Panc1 (cell line): ENCODE results near the gene RASGEF1C. TPM values are rescaled to one million over a fixed set of nuclear protein-coding genes. Genes with fewer than 3 reads are reported as not detected.
"Not testable (repeated sequence)": the region's sequence is repeated elsewhere in the genome, so short reads cannot be mapped to it uniquely, and the experiment has no call there.

Experiments used
- ATAC-seq: fragments of 200-7000 bp; cut with Tn5 transposase; 2 replicates; pipeline ENCODE4 v1.9.1; 2020; ENCODE audit warnings: mild to moderate bottlenecking, moderate library complexity
- BruUV-seq: library from RNA; stranded (reverse); fragments of 400-500 nt; replicated peaks from 2 replicates; lab custom pipeline; 2021; lab: Mats Ljungman, UMichigan
- CTCF ChIA-PET: fragments of 300-600 bp; sonication (Branson Sonifier 250); formaldehyde crosslinking; loops from one replicate; lab custom pipeline; 2022; ENCODE audit warnings: antibody characterized with exemption; lab: Charles Lee
- POLR2A ChIA-PET: fragments of 300-600 bp; sonication (Branson Sonifier 250); formaldehyde crosslinking; loops from one replicate; lab custom pipeline; 2022; ENCODE audit warnings: antibody characterized with exemption; lab: Charles Lee
- DNase-seq: peaks from one replicate; pipeline ENCODE4 v3.0.0-alpha.2; 2010; ENCODE audit warnings: low read depth, low spot score
- H3K27ac ChIP-seq: 2 replicates; pipeline ENCODE4 v1.5.1; 2011; ENCODE audit warnings: mild to moderate bottlenecking, low read length, inconsistent platforms
- H3K27me3 ChIP-seq: fragments of 200-500 bp; sonication (Bioruptor generic); 2 replicates; pipeline ENCODE4 v1.6.0; 2014; ENCODE audit warnings: low read length, inconsistent platforms; ENCODE audit not compliant: control insufficient read depth, insufficient read depth
- H3K36me3 ChIP-seq: fragments of 200-500 bp; sonication (Bioruptor generic); 2 replicates; pipeline ENCODE4 v1.5.1; 2014; ENCODE audit warnings: inconsistent platforms, mild to moderate bottlenecking, low read length, moderate library complexity; ENCODE audit not compliant: control insufficient read depth, insufficient read depth
- H3K4me1 ChIP-seq: 2 replicates; pipeline ENCODE4 v1.5.1; 2011; ENCODE audit warnings: inconsistent platforms, mild to moderate bottlenecking, low read length, moderate library complexity; ENCODE audit not compliant: control insufficient read depth, insufficient read depth
- H3K4me3 ChIP-seq, 2 experiments: 2 replicates each; pipeline ENCODE4 v1.5.1; 2011 to 2012; ENCODE audit warnings: low read depth in 2 of 2, low read length in 2 of 2, mild to moderate bottlenecking in 2 of 2, inconsistent platforms in 1 of 2, moderate library complexity in 1 of 2
- H3K9me3 ChIP-seq: fragments of 200-500 bp; sonication (Bioruptor generic); 2 replicates; pipeline ENCODE4 v1.5.1; 2014; ENCODE audit warnings: low read depth, mild to moderate bottlenecking, inconsistent platforms, low read length, moderate library complexity; ENCODE audit not compliant: control insufficient read depth, insufficient read depth
- POLR2AphosphoS5 ChIP-seq: IDR thresholded peaks from 2 replicates; pipeline ENCODE4 v1.6.1; 2012; ENCODE audit warnings: mild to moderate bottlenecking, low read depth, low read length, moderate library complexity
- SIN3A ChIP-seq: IDR thresholded peaks from 2 replicates; pipeline ENCODE4 v1.6.1; 2012; ENCODE audit warnings: low read depth, mild to moderate bottlenecking, low read length, moderate library complexity, borderline replicate concordance; ENCODE audit not compliant: insufficient read depth
- TCF7L2 ChIP-seq: IDR thresholded peaks from 2 replicates; pipeline ENCODE4 v1.6.1; 2011; ENCODE audit warnings: mild to moderate bottlenecking, low read depth, low read length, inconsistent platforms
- in situ Hi-C: cut with HindIII; loops from 2 replicates; pipeline ENCODE4 v1.10.0; 2016; ENCODE audit warnings: low sequenced_read_pairs, low pct_unique_long_range_greater_than_20kb
- intact Hi-C: fragments of 100-400 bp; cut with micrococcal nuclease; formaldehyde crosslinking; loops from one replicate; pipeline ENCODE4 v1.10.0; 2022; ENCODE audit not compliant: unreplicated experiment
- total RNA-seq: library from RNA; stranded (reverse); gene quantifications from one replicate; pipeline ENCODE4 v1.2.1, GENCODE V29; 2021; ENCODE audit not compliant: unreplicated experiment
- TF ChIP-seq, protein P1 (sequence below), 2 experiments: IDR thresholded peaks; 2 replicates each; pipeline ENCODE4 v1.6.1; 2011 to 2012; ENCODE audit warnings: low read depth in 2 of 2, control low read depth in 1 of 2, low read length in 1 of 2, mild to moderate bottlenecking in 1 of 2, moderate library complexity in 1 of 2; ENCODE audit not compliant: insufficient read depth in 1 of 2
- TF ChIP-seq, protein P2 (sequence below): fragments of 450-650 bp; IDR thresholded peaks from 2 replicates; pipeline ENCODE4 v1.5.1; 2017; ENCODE audit warnings: mild to moderate bottlenecking

RASGEF1C gene
- total RNA-seq, 1 experiment from 2014 or later, result 0.49 TPM

DNA sequence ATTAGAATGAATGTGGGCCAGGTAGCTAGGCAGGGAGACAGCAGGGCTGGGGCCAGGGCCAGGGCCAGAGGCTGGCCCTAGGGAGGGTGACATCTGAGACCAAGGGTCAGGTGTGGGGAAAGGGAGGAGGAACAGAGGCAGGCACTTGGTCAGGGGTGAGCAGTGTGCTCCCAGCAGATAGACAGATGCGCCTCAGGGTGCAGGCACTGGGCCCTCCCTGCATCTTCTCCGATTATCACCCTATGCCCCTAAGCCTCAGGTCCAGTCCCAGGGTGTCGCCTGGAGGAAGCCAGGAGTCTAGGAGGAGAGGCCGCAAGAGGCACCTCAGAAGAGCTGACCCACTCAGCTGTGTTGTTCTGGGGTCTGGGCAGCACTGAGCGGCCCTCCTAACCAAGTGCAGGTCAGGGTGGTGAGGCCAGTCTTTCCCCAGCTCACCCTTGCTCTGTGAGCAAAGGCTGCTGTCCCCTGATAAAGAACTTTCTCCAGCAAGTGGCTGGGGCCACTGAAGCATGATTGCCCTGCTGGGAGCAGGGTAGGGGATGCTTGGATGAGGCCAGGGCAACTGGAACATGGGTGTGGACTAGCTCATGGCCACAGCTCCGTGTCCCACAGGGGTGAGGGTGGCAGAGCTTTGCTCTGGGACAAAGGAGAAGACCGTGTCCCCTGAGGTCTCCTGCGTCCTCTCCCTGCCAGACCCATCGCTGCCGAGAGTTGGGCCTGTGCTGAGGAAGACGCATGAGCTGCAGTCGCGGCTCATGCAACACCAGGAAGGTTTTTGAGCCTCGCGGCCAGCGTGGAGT lies 2.1 kb upstream of the RASGEF1C start:
- Histone ChIP-seq H3K27me3 (no peaks in the 10 kb centered on the region), H3K27ac (no peak overlapping the region), H3K4me3 (no peak overlapping the region), H3K9me3 (no peaks in the 10 kb centered on the region), H3K4me1 (peaks cover 6% of the 10 kb centered on the region; the same call in 1 of the 2 replicates), H3K36me3 (no peaks in the 10 kb centered on the region)
- BruUV-seq, result no TSS peak
- TF ChIP-seq, protein P1, sequence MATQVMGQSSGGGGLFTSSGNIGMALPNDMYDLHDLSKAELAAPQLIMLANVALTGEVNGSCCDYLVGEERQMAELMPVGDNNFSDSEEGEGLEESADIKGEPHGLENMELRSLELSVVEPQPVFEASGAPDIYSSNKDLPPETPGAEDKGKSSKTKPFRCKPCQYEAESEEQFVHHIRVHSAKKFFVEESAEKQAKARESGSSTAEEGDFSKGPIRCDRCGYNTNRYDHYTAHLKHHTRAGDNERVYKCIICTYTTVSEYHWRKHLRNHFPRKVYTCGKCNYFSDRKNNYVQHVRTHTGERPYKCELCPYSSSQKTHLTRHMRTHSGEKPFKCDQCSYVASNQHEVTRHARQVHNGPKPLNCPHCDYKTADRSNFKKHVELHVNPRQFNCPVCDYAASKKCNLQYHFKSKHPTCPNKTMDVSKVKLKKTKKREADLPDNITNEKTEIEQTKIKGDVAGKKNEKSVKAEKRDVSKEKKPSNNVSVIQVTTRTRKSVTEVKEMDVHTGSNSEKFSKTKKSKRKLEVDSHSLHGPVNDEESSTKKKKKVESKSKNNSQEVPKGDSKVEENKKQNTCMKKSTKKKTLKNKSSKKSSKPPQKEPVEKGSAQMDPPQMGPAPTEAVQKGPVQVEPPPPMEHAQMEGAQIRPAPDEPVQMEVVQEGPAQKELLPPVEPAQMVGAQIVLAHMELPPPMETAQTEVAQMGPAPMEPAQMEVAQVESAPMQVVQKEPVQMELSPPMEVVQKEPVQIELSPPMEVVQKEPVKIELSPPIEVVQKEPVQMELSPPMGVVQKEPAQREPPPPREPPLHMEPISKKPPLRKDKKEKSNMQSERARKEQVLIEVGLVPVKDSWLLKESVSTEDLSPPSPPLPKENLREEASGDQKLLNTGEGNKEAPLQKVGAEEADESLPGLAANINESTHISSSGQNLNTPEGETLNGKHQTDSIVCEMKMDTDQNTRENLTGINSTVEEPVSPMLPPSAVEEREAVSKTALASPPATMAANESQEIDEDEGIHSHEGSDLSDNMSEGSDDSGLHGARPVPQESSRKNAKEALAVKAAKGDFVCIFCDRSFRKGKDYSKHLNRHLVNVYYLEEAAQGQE (IDR thresholded peaks at IDR 0.05; ENCODE audit: insufficient read depth in 1 of 2, low read depth in 2 of 2, low read length in 1 of 2), result no peak
- TF ChIP-seq, protein P2, sequence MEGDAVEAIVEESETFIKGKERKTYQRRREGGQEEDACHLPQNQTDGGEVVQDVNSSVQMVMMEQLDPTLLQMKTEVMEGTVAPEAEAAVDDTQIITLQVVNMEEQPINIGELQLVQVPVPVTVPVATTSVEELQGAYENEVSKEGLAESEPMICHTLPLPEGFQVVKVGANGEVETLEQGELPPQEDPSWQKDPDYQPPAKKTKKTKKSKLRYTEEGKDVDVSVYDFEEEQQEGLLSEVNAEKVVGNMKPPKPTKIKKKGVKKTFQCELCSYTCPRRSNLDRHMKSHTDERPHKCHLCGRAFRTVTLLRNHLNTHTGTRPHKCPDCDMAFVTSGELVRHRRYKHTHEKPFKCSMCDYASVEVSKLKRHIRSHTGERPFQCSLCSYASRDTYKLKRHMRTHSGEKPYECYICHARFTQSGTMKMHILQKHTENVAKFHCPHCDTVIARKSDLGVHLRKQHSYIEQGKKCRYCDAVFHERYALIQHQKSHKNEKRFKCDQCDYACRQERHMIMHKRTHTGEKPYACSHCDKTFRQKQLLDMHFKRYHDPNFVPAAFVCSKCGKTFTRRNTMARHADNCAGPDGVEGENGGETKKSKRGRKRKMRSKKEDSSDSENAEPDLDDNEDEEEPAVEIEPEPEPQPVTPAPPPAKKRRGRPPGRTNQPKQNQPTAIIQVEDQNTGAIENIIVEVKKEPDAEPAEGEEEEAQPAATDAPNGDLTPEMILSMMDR, result no peak
- no peak for TF ChIP-seq SIN3A
- TF ChIP-seq POLR2AphosphoS5, result no peak
- no peak for TF ChIP-seq TCF7L2
- in situ Hi-C loops (no loop called here), intact Hi-C loops (no loop called here)
- ChIA-PET POLR2A (no interaction called here), CTCF (interaction anchor here (0.6 kb wide), 1 partner anchor 17 kb away, joined by 4 read pairs; no protein-coding TSS in a partner anchor)
- ATAC-seq, result no peak
- DNase-seq, result no peak

DNA sequence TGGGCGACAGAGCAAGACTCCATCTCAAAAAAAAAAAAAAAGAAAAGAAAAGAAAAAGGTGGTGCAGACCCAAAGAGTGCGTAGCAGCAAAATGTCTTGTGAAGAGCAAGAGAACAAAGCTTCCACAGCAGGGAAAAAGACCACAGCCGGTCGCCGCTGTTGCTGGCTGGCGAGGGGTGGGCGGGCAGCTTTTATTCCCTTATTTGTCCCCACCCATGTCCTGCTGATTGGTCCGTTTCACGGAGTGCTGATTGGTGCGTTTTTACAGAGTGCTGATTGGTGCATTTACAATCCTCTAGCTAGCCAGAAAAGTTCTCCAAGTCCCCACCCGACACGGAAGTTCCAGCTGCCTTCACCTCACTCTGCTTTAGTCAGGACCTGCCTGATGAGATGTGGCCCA lies 1.1 kb upstream of the RASGEF1C start:
- POLR2A ChIA-PET, ATAC-seq, H3K9me3 ChIP-seq, H3K27me3 ChIP-seq, H3K27ac ChIP-seq, in situ Hi-C loops, H3K4me1 ChIP-seq, intact Hi-C loops, BruUV-seq, H3K36me3 ChIP-seq, H3K4me3 ChIP-seq, DNase-seq: not testable (repeated sequence)
- CTCF ChIA-PET, result interaction anchor here (0.6 to 1.9 kb wide), 3 partner anchors 49 to 367 kb away, joined by 3 to 7 read pairs (median 7); no protein-coding TSS in a partner anchor
